BLaER1 treated with 17β-estradiol and CSF1 and Interleukin-3, amounts not matched to agents 10 nM and 100 nM (cell line): ENCODE data around the gene PVR.

Experiments used
- H3K27ac ChIP-seq, 11 experiments: shearing (Covaris generic); formaldehyde crosslinking; 2 replicates each; pipeline ENCODE4 v1.8.1; 2022
- H3K27me3 ChIP-seq, 11 experiments: shearing (Covaris generic); formaldehyde crosslinking; 2 replicates each; pipeline ENCODE4 v1.8.1; 2022
- H3K36me3 ChIP-seq, 11 experiments: shearing (Covaris generic); formaldehyde crosslinking; 2 replicates each; pipeline ENCODE4 v1.8.1; 2022
- H3K4me1 ChIP-seq, 10 experiments: shearing (Covaris generic); formaldehyde crosslinking; 2 replicates each; pipeline ENCODE4 v1.8.1; 2022
- H3K4me2 ChIP-seq, 11 experiments: shearing (Covaris generic); formaldehyde crosslinking; 2 replicates each; pipeline ENCODE4 v1.8.1; 2022
- H3K4me3 ChIP-seq, 10 experiments: shearing (Covaris generic); formaldehyde crosslinking; 2 replicates each; pipeline ENCODE4 v1.8.1; 2022
- H3K9ac ChIP-seq, 11 experiments: shearing (Covaris generic); formaldehyde crosslinking; 2 replicates each; pipeline ENCODE4 v1.8.1; 2022
- H3K9me3 ChIP-seq, 11 experiments: shearing (Covaris generic); formaldehyde crosslinking; replicated peaks in 1 of 11; 2 replicates each; pipeline ENCODE4 v1.8.1; 2022
- H4K20me1 ChIP-seq, 11 experiments: shearing (Covaris generic); formaldehyde crosslinking; 2 replicates each; pipeline ENCODE4 v1.8.1; 2022
- Cebpa-rat ChIP-seq, 11 experiments: shearing (Covaris generic); IDR thresholded peaks; 2 replicates each; pipeline ENCODE4 v1.8.1; 2022

PVR gene

GRCh38 chr19:44643605-44644401 lies at the start of gene PVR:
TSS of gene PVR (plus strand) at chr19:44643910. CDS start at chr19:44644097, 187 bp downstream.
- 0 out of 20 replicates have a peak, but pooled peaks cover 0 to 3% (median 0%) of the 10 kb centered on the region in 10 experiments for H3K4me1 ChIP-seq
- H3K27me3 ChIP-seq: peaks cover 0 to 7% (median 0%) of the 10 kb centered on the region in 11 experiments; a peak in 3 of 22 replicates
- TF ChIP-seq Cebpa-rat (IDR thresholded peaks at IDR 0.05): no peak
- H3K9ac ChIP-seq: peak within 1 kb of the TSS; percentile 68 to 81 (median 79)
- peaks cover 0 to 11% (median 0%) of the 10 kb centered on the region in 11 experiments; a peak in 2 of 22 replicates for H4K20me1 ChIP-seq
- H3K9me3 ChIP-seq: no peaks in the 10 kb centered on the region
- H3K4me2 ChIP-seq: peak within 1 kb of the TSS; percentile 72 to 81 (median 77)
- H3K36me3 ChIP-seq: no peaks in the 10 kb centered on the region; a peak in 1 of 22 replicates
- peak within 1 kb of the TSS; percentile 57 to 76 (median 70) for H3K4me3 ChIP-seq
- H3K27ac ChIP-seq: peak within 1 kb of the TSS; percentile 28 to 71 (median 53); a peak in 18 of 22 replicates

- H3K4me2 ChIP-seq: no peak overlapping the region
- no peaks in the 10 kb centered on the region for H4K20me1 ChIP-seq
- no peak overlapping the region for H3K27ac ChIP-seq
These were observed 47.1 kb upstream of the PVR start for GRCh38 chr19:44596428-44597130.

GRCh38 chr19:44597131-44597491 lies 46.6 kb upstream of the PVR start:
- H3K36me3 ChIP-seq: no peaks in the 10 kb centered on the region
- H4K20me1 ChIP-seq: no peaks in the 10 kb centered on the region
- no peak for TF ChIP-seq Cebpa-rat (IDR thresholded peaks at IDR 0.05)
- no peak overlapping the region for H3K9ac ChIP-seq
- no peak overlapping the region for H3K4me3 ChIP-seq
- H3K27ac ChIP-seq: no peak overlapping the region
- H3K4me2 ChIP-seq: no peak overlapping the region
- H3K4me1 ChIP-seq: peaks cover 0 to 15% (median 4%) of the 10 kb centered on the region in 10 experiments; a peak in 10 of 20 replicates
- H3K9me3 ChIP-seq: peaks cover 0 to 23% (median 14%) of the 10 kb centered on the region in 11 experiments; a peak in 13 of 22 replicates
- H3K27me3 ChIP-seq: no peaks in the 10 kb centered on the region

More at GRCh38 chr19:44596428-44597130, 47.1 kb upstream of the PVR start:
- Histone ChIP-seq H3K9ac (no peak overlapping the region), H3K27me3 (no peaks in the 10 kb centered on the region), H3K4me1 (peaks cover 0 to 21% (median 5%) of the 10 kb centered on the region in 10 experiments; a peak in 10 of 20 replicates), H3K4me3 (no peak overlapping the region), H3K9me3 (peaks cover 0 to 23% (median 14%) of the 10 kb centered on the region in 11 experiments; a peak in 13 of 22 replicates), H3K36me3 (no peaks in the 10 kb centered on the region)
- TF ChIP-seq Cebpa-rat (IDR thresholded peaks at IDR 0.05): no peak

- Histone ChIP-seq H4K20me1 (no peaks in the 10 kb centered on the region), H3K9ac (no peak overlapping the region), H3K4me1 (peaks cover 0 to 8% (median 0%) of the 10 kb centered on the region in 10 experiments; a peak in 5 of 20 replicates), H3K9me3 (peaks cover 0 to 23% (median 14%) of the 10 kb centered on the region in 11 experiments; a peak in 13 of 22 replicates), H3K27me3 (no peaks in the 10 kb centered on the region), H3K4me2 (no peak overlapping the region), H3K27ac (no peak overlapping the region), H3K4me3 (no peak overlapping the region), H3K36me3 (no peaks in the 10 kb centered on the region)
- TF ChIP-seq Cebpa-rat (IDR thresholded peaks at IDR 0.05): no peak
These were observed 45.4 kb upstream of the PVR start for GRCh38 chr19:44598355-44598754.

- no peak for TF ChIP-seq Cebpa-rat (IDR thresholded peaks at IDR 0.05)
- H3K4me3 ChIP-seq: no peak overlapping the region
- no peaks in the 10 kb centered on the region for H4K20me1 ChIP-seq
- H3K9ac ChIP-seq: no peak overlapping the region
- peaks cover 0 to 12% (median 0%) of the 10 kb centered on the region in 10 experiments; a peak in 4 of 20 replicates for H3K4me1 ChIP-seq
- no peaks in the 10 kb centered on the region for H3K27me3 ChIP-seq
- no peak overlapping the region for H3K27ac ChIP-seq
- peaks cover 0 to 23% (median 14%) of the 10 kb centered on the region in 11 experiments; a peak in 13 of 22 replicates for H3K9me3 ChIP-seq
- no peak overlapping the region for H3K4me2 ChIP-seq
- H3K36me3 ChIP-seq: no peaks in the 10 kb centered on the region
These were observed 44.8 kb upstream of the PVR start for GRCh38 chr19:44598880-44599279.

GRCh38 chr19:44600466-44600865 lies 43.2 kb upstream of the PVR start:
- Histone ChIP-seq H3K27ac (no peak overlapping the region), H3K9me3 (peaks cover 0 to 23% (median 14%) of the 10 kb centered on the region in 11 experiments; a peak in 13 of 22 replicates), H3K4me2 (no peak overlapping the region), H4K20me1 (no peaks in the 10 kb centered on the region), H3K9ac (no peak overlapping the region), H3K4me1 (peaks cover 0 to 14% (median 0%) of the 10 kb centered on the region in 10 experiments; a peak in 3 of 20 replicates), H3K27me3 (no peaks in the 10 kb centered on the region), H3K4me3 (no peak overlapping the region), H3K36me3 (no peaks in the 10 kb centered on the region)
- TF ChIP-seq Cebpa-rat (IDR thresholded peaks at IDR 0.05): no peak

GRCh38 chr19:44602081-44602480 lies 41.6 kb upstream of the PVR start:
- H3K4me3 ChIP-seq: no peak overlapping the region
- TF ChIP-seq Cebpa-rat (IDR thresholded peaks at IDR 0.05): no peak

GRCh38 chr19:44603201-44603945 lies 40.3 kb upstream of the PVR start:
- Histone ChIP-seq H3K9me3 (peaks cover 0 to 21% (median 8%) of the 10 kb centered on the region in 11 experiments; a peak in 13 of 22 replicates), H4K20me1 (no peaks in the 10 kb centered on the region), H3K4me1 (peaks cover 8 to 38% (median 15%) of the 10 kb centered on the region in 10 experiments; a peak in 19 of 20 replicates), H3K27ac (no peak overlapping the region), H3K9ac (no peak overlapping the region), H3K4me2 (peak overlapping the region in 2 of 11 experiments; percentile 20 to 37; a peak in 4 of 22 replicates), H3K36me3 (no peaks in the 10 kb centered on the region), H3K4me3 (no peak overlapping the region), H3K27me3 (no peaks in the 10 kb centered on the region)
- no peak for TF ChIP-seq Cebpa-rat (IDR thresholded peaks at IDR 0.05)

More at GRCh38 chr19:44602081-44602480, 41.6 kb upstream of the PVR start:
- Histone ChIP-seq H3K9me3 (peaks cover 0 to 27% (median 14%) of the 10 kb centered on the region in 11 experiments; a peak in 15 of 22 replicates), H3K9ac (no peak overlapping the region), H3K27me3 (no peaks in the 10 kb centered on the region), H3K4me2 (no peak overlapping the region), H4K20me1 (no peaks in the 10 kb centered on the region), H3K36me3 (no peaks in the 10 kb centered on the region), H3K4me1 (peaks cover 3 to 25% (median 5%) of the 10 kb centered on the region in 10 experiments; a peak in 19 of 20 replicates), H3K27ac (no peak overlapping the region)
